GM18498 (cell line): ENCODE data around the gene MRAP2.
"Not testable (repeated sequence)": the region's sequence is repeated elsewhere in the genome, so short reads cannot be mapped to it uniquely, and the experiment has no call there.

Experiments
- ATAC-seq: cut with Tn5 transposase; IDR thresholded peaks from one replicate; pipeline ENCODE4 v1.9.1; 2021; ENCODE audit warnings: mild to moderate bottlenecking, moderate library complexity; ENCODE audit not compliant: unreplicated experiment

MRAP2 gene

DNA sequence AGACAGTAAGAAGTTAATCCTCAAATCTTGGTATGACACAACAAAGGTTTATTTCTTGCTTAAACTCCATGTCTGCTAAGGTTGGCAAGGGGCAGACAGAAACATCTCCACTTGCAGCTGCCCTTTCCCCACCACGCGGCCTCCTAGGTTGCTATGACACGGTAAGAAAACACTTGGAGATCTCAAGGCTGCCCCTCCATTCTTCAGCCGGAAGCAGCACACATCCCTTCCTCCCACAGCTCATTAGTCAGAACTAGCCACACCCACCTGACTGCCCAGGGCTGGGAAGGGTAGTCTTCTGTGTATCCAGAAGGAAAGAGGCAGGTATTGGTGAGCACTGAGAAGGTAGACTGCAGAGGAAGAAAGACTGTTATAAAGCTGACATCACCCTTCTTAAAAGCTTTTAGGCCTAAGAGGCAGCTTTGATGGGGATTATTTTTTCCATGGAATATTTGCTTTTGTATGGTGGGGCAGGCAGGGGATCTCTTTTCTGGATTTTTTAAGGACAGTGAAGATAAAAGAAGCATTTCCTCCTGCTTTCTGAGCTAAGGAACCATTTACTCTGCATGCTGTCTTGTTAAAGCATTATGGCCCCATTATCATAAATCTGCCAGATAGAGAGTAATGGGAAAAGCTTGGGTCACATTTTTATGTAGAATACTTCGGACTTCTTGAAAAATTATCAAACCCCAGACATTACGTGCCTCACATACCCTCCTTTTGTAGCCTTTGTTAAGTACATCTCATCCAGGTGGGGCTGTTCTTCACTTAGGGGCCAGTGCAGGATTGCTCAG lies 41.6 kb downstream of the MRAP2 start:
- no peak for ATAC-seq

GRCh38 chr6:84077645-84078044 lies 44.1 kb downstream of the MRAP2 start:
- no peak for ATAC-seq

- ATAC-seq, result no peak
Measured at GRCh38 chr6:84078335-84078734, 44.8 kb downstream of the MRAP2 start.

DNA sequence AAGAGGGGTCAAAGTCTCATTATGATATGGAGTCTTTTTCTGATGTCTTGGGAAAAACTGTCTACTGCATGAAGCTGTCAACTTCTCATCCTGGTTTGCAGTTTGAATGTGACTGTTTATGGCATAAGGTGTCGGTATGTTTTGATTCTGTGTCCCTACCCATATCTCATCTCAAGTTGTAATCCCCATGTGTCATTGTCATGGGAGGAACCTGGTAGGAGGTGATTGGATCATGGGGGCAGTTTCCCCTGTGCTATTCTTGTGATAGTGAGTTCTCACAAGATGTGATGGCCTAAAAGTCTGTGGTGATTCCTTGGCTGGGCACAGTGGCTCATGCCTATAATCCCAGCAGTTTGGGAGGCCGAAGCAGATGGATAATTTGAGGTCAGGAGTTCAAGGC lies 47.6 kb downstream of the MRAP2 start:
- no peak for ATAC-seq

DNA sequence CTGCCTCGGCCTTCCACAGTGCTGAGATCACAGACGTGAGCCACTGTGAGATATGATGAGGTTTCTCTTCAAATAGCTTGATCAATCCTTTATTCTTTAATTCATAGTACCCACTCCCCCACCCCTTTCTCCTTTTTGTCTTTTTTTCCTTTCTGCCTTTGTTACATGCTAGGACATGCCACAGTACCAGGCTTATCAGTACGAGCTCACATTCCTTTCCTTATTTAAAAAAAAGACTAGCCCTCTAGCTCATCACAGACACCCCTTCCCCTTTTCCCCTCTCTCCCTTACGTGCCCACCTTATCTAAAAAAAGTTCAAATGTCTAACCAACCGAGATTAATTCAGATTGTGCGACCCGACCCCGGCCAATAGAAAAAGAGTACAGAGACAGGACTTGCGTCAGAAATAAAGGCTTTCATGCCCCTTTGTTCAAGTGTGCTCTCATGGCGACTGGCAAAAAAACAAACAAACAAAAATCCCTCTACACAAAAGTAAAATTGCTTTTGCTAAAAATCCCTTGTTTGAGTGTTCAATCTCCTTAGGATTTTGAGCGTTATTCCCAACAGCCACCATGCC lies 49.2 kb downstream of the MRAP2 start:
- no peak for ATAC-seq

DNA sequence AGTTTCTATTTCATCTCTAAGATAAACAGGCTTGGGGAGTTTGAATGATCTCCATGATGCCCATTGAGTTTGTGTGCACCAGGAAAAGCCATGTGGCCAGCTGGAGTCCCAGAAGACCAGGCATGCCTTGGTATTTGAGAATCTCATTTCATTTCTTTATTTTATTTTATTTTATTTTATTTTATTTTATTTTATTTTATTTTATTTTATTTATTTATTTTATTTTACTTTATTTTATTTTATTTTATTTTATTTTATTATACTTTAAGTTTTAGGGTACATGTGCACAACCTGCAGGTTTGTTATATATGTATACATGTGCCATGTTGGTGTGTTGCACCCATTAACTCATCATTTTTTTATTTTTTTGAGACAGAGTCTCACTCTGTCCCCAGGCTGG lies 51.1 kb downstream of the MRAP2 start:
- ATAC-seq, result not testable (repeated sequence)

DNA sequence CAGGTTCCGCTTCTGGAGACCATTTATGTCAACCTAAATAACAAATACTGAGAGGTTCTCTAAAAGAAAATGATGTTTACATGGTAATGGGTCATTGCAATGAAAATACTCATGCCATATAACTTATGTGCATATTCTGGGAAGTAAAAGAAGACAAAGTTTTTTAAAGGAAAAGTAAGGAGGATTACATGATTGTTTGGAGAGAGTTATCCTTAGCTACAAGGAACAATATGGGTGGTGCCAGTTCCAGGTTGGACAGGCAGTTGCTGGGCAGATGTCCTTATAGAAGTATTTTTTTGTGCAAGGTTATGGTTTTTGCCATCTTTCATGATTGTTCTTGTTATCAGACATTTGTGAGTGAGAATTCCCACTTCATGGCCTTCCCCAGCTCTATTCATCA lies 52.5 kb downstream of the MRAP2 start:
- ATAC-seq, result no peak

DNA sequence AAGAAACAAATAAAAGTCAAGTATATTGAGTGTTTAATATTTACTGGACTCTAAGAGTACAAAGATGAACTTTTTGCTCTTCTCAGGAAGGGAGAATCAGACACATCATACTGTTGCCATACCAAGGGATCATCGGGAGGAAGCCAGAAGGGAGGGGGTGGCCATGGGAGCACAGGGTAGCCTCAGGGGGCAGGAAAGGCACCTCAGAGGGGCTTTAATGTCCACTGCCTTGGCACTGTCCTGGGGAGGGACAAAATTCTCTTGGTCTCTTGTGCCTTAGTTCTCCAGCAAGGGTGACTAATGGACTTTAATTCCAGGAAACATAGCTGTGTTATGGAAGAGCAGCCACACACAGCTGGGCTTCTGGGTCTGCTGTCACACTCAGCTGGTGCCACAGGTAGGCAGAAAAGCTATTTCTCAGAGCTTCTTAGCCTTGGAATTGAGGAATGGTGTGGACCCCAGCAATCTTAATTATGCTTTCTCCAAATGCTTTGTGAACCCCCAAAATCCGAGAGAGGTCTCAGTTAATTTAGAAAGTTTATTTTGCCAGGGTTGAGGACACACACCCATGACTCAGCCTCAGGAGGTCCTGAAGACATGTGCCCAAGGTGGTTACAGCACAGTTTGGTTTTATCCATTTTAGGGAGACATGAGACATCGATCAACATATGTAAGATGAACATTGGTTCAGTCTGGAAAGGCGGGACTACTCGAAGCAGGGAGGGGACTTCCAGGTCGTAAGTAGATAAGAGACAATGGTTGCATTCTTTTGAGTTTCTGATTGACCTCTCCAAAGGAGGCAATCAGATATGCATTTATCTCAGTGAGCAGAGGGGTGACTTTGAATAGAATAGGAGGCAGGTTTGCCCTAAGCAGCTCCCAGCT lies 53.2 kb downstream of the MRAP2 start:
- ATAC-seq, result no peak

DNA sequence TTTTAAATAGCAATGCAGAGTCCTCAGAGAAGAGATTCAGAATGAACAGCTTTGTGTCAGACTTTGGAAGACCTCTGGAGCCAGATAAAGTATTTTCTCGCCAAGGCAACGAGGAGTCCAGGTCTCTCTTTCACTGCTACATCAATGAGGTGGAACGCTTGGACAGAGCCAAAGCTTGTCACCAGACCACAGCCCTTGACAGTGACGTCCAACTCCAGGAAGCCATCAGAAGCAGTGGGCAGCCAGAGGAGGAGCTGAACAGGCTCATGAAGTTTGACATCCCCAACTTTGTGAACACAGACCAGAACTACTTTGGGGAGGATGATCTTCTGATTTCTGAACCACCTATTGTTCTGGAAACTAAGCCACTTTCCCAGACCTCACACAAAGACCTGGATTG lies 55.5 kb downstream of the MRAP2 start:
- ATAC-seq, result no peak

DNA sequence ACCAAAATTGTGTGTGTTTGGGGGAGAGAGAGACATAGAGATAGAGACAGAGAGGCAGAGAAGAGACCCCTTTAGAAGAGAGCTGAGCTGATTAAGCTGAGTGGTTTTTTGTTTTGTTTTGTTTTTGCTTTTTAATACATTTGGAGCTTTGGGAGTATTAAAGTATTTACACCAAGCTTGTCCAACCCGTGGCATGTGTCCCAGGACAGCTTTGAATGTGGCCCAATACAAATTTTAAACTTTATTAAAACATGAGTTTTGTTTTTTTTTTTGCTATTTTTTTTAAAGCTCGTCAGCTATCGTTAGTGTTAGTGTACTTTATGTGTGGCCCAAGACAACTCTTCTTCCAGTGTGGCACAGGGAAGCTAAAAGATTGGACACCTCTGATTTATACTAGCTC lies 56.0 kb downstream of the MRAP2 start:
- no peak for ATAC-seq

- ATAC-seq, result no peak
Measured at GRCh38 chr6:84093441-84094435, 60.2 kb downstream of the MRAP2 start.

- ATAC-seq, result no peak
Measured at GRCh38 chr6:84095156-84095555, 61.6 kb downstream of the MRAP2 start.

GRCh38 chr6:84103029-84103428 lies 69.5 kb downstream of the MRAP2 start:
- ATAC-seq, result no peak

GRCh38 chr6:84105215-84105924 lies 71.8 kb downstream of the MRAP2 start:
- not testable (repeated sequence) for ATAC-seq

DNA sequence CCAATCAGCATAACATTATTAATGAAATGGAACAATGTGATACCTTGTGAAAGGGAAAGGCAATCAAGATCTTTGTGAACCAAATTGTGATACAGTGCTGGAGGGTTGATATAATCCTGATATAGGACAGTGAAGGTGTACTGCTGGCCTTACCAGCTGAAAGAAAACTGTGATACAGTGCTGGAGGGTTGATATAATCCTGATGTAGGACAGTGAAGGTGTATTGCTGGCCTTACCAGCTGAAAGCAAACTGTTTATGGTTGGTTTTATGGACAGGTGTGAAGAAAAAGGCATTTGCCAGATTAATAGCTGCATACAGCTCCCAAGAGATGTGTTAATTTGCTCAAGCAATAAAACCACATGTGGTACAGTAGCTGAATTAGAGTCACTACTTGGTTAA lies 73.9 kb downstream of the MRAP2 start:
- ATAC-seq, result no peak

- not testable (repeated sequence) for ATAC-seq
Measured at GRCh38 chr6:84111351-84111750, 77.8 kb downstream of the MRAP2 start.

GRCh38 chr6:84114933-84115594 lies 81.5 kb downstream of the MRAP2 start:
- ATAC-seq, result not testable (repeated sequence)

DNA sequence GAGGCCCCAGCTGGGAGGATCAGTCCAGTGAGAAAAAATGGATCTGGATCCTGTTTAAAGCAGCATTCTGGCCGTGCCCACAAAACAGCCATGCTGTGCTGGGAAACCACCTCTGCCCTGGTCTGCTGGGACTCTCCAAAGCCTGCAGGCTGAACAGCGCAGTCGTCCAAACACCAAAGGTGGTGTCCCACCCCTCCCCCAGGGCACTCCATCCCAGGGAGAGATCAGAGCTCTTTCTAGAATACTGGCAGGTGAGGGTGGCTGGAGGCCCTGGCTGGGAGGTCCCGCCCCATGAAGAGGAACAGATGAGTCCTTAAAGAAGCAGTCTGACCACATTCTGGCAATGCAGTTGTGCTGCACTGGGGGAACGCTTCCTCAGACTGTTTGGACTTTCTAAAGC lies 84.6 kb downstream of the MRAP2 start:
- ATAC-seq, result no peak

- no peak for ATAC-seq
Measured at GRCh38 chr6:84119277-84119676, 85.7 kb downstream of the MRAP2 start.
